GM19395 (cell line): ENCODE results near the gene RAB6D.
"Not testable (repeated sequence)": the region's sequence is repeated elsewhere in the genome, so short reads cannot be mapped to it uniquely, and the experiment has no call there.

Experiments used
- ATAC-seq: cut with Tn5 transposase; IDR thresholded peaks from one replicate; pipeline ENCODE4 v1.9.1; 2021; ENCODE audit warnings: mild to moderate bottlenecking, moderate library complexity; ENCODE audit not compliant: unreplicated experiment

RAB6D gene

DNA sequence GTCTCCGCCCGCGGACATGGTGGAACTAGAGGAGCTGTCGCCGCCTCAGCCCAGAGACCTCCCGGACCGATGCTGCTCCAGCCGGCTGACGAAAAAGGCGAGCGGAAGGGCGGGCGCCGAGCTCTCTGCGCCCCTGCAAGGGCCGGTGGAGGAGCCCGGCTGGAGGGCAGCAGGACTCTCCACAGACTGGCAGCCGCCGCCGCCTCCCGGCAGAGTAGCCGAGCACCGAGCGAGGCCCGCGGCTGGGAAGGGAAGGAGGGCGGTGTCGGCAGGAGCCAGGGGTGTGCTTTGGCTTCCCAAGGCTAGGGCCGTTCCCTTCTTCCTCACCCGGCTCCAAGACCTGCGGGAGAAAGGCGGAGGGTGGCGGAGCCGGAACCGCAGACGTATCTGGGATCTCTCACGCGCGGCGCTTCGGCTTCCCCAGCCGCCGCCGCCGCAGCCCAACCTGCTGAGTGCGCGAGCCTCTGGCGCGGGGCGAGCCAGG, at the start of gene RAB6D:
RAB6D (minus strand) TSS at position 466 of the 484 bp plus-strand sequence; CDS start at position 18, 448 bp downstream.
- ATAC-seq, result not testable (repeated sequence)

DNA sequence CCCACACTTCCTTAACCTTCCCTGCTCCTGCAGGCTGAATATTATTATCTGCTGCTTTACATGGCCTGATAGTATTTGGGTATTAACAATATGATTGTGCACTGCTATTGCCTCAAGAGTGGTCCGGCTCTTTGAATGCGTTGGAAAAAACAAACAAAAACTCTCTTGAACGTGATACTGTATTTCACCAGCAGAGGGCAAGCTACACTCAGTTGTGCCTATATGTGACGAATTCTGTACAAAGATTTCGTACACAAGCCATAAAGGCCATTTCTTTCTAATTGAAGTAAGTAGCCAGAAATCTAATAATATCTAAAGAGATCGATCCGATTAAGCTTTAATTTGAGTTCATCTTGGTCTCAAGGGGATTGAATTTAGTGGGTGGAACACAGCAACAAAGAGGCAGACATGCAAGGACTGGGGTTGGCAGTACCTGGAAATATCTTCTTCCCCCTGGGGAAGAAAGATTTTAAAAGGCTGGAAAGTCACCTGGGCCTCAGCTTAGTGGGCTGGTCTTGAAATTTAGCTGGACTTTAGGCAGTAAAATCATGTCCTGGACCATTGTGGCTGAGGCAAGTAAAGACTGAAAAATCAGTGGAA, 49.3 kb upstream of the RAB6D start:
- ATAC-seq, result no peak

DNA sequence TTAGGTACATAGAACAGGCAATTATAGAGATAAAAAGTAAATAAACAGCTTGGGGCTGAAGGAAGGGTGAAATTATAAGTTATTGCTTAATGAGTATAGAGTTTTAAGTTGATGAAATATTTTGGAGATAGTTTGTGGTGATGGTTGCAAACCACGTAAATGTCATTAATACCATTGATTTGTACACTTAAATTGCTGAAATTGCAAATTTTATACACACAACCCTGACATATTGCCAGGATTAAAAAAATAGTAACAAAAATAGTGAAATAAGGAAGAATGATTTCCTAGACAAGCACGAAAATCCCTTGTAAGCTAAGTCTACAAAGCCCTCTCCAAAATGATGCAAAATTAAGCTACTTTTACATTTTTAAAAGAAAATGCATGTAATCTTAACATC, 46.2 kb upstream of the RAB6D start:
- no peak for ATAC-seq

DNA sequence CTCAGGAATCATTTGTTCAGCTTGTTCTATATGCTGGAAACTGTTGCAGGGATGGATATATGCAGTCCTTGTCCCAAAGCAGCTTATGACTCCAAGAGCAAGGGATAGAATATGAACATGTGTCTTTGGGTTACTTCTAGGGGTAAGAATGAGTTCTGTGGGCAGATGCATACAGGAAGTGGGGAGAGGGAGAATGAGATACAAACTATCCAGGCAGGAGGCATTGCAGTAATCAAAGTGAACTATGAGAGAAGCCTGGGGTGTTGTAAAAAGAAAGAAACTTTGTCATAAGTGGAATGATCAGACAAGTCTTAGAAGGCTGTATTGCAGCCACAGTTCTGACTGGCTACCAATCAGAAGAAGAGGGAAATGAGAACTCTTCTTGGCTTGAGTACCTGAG, 44.8 kb upstream of the RAB6D start:
- ATAC-seq, result no peak

DNA sequence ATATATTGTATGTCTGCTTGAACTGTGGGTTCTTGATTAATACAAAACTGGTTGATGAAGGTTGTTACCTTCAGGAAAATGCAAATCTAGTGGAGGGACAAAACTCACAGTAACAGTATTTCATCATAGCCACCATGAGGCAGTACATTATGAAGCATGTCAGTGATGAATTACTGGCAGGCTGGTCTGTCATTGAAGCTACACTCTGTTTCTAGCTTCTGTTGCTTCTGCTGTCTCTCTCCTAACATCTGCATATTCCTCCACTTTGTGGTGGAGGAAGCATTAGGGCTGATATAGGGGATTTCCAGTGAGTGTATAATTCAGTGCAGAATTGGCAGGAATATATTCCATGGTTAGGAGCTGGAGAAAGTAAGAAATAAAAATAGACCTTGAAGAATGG, 44.2 kb upstream of the RAB6D start:
- ATAC-seq, result no peak

DNA sequence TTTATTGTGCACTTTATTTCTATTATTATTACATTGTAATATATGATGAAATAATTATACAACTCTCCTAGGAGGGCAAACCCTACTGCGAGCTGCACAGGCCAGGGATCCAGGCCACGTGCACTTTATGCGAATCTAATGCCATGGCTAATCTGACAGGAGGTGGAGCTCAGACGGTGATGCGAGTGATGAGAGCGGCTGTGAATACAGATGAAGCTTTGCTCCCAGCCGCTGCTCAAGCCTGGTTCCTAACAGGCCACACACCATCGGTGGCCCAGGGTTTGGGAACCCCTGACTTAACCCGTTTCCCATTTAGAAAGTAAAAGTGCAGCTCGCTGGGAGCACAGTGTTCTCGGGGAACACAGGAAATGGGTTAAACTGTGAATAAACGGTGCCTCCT, 40.8 kb upstream of the RAB6D start:
- ATAC-seq, result no peak

DNA sequence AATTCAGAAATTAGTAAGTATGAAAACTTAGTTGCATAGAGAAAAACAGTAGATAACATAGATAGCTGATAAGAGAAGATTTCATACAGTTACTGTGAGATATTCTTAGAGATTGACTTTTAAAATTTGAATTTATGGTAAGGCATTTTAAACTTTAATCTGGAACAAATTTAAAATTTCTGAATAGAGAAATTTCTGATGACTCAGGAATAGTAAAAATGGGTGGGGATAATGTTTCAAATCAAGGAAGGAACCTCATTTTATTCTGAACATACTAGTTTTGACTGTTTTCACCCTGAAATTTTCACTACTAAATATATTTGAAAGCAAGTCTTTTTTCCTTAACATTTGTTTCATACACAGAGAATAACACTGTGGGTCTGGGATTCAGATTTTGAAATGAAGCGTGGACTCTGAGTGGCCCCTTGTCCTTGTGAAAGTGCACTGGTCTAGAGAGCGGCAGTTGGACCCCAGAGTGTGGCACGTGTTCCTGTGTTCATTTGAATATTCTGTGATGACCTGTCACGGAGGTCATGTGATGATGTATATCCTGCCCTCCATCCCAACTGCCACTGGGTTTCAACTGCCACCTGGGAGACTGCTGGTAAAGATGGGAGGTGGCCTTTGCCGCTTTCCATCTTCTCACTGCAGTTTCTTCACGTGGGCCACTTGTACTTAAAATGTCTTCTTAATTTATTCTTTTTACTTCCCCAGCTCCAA, 38.5 kb upstream of the RAB6D start:
- no peak for ATAC-seq

DNA sequence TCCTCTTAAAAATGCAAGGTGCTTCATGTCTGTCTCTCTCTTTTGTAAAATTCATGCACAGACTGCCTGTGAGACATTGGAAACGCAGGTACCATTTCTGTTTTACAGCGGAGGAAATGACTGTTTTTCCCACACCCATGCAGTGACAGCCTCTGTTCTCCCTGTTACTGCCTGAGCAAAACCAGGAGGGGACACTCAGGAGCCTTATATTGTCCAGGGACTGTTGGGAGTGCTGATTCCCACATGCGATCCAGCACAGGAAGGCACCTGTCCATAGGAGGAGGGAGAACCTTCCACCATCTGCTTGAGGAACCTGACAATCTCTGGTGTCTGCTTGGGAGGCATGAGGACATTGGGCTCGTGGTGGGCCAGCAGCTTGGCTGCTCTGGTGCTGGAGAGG, 36.9 kb upstream of the RAB6D start:
- ATAC-seq, result no peak

DNA sequence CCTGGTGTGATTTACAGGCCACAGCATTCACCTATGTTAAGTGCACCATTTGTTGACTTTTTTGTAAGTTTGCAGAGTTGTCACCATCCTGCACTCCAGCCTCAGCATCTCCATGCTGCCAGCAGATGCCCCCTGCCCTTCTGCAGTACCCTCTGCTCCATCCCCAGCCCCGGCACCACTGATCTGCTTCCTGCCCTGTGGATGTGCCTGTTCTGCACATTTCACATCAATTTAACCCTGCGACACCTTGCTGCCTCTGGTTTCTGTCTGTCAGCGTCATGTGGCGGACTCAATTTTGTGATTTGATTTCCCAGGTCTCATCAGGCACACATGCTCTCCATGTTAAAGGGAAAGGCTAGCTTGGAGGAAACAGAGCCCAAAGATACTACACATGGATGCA, 36.5 kb upstream of the RAB6D start:
- not testable (repeated sequence) for ATAC-seq

DNA sequence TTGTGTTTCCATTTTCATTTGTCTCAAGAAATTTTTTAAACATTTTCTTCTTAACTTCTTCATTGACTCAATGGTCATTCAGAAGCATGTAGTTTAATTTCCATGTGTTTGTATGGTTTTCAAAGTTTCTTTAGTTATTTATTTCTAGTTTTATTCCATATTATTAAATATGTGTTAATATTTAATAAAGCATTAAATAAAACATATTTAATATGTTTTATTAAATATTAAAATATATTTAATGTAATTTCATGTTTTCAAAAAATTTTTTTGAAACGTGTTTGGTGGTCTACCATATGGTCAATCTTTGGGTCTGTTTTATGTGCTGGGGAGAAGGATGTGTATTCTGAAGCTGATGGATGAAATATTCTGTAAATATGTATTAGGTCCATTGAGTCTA, 32.2 kb upstream of the RAB6D start:
- ATAC-seq, result not testable (repeated sequence)

DNA sequence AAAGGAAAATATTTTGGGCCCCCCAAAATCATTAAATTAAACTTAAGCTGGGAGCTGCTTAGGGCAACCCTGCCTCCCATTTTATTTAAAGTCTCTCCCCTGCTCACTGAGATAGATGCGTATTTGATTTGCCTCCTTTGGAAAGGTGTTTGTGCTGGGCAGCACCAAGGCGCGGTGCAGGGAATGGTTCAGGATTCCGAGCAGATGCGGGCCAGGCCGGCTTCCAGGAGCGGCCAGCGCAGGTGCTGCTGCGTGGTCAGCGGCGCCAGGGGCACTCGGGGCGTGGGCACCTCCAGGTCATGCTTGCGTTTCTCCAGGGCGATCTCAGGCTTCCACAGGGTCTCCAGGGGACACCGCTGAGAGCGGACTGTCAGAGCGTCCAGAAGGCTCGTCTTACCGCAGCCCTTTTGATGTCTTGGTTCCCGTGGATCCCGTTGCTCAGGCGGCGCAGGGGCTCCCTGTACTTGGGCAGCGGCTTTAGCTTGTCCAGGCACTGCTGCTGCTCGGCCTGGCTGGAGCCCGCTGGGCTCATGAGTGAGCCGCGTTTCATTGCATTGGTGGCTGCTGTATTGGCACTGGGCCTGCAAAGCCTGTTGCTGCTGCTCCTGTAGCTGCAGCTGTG, 31.2 kb upstream of the RAB6D start:
- not testable (repeated sequence) for ATAC-seq

DNA sequence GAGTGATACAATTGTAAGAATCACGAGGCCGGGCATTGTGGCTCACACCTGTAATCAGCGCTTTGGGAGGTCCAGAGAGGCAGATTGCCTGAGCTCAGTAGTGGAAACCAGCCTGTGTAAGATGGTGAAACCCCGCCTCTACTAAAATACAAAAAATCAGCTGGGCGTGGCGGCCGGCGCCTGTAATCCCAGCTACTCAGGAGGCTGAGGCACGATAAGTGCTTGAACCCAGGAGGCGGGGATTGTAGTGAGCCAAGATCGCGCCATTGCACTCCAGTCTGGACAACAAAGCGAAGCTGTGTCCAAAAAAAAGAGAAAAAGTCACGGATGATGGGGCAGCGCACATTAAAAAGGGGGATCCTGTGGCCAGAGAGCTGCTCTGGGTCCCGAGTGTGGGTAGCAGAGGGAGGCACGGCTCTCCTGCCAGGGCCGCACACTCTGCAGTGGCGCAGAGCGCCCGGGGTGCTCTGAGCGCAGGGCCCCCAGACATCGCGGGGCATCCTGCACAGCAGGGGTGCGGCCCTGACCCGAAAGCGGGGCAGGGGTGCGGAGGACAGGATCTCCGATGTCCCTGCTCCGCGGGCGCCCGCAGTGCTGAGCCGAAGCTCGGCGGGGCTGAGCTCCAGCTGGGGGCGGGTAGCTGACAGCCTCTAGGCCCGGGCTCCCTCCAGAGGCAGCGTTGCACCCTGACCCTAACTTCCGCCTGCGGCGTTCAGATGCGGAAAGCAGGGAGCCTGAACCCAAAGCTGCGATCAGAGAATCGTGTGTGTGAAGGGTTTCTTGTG, 30.4 kb upstream of the RAB6D start:
- ATAC-seq, result no peak

DNA sequence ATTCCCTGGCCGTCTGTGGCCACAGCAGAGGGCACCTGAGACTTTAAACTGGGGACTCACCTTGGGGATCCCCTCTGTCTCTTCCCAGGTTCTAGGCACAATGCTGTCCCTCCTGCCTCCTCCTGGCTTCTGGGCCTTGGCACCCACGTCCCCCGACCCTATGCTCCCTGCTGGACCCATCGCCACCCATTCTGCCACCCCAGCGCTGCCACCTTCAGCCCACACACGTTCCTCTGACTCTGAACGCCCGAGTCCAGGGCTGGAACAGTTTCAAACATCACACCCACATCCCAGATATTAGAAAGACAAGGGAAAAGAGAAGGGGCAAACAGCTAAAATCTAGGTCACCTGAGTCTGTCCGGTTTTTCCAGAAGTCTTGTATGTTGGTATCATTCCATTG, 28.0 kb upstream of the RAB6D start:
- ATAC-seq, result not testable (repeated sequence)

DNA sequence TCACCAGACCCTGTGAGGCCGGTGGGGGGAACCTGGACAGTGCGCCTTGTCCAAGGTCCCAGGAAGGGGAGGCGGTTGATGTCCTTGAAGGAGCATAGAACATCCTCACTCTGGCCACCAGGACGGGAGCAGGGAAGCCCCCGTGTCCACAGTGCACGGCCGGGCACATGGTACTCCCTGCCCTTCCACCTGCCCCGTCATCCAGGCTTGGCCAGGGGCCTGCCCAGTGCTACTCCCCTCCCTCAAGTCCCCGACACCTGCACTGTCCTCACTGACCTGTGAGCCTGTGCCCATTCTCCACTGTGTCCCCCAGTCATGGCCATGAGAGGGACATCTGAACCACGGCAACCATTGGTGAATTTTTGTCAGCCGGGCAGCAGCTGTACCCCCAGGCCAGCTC, 27.5 kb upstream of the RAB6D start:
- ATAC-seq, result not testable (repeated sequence)

DNA sequence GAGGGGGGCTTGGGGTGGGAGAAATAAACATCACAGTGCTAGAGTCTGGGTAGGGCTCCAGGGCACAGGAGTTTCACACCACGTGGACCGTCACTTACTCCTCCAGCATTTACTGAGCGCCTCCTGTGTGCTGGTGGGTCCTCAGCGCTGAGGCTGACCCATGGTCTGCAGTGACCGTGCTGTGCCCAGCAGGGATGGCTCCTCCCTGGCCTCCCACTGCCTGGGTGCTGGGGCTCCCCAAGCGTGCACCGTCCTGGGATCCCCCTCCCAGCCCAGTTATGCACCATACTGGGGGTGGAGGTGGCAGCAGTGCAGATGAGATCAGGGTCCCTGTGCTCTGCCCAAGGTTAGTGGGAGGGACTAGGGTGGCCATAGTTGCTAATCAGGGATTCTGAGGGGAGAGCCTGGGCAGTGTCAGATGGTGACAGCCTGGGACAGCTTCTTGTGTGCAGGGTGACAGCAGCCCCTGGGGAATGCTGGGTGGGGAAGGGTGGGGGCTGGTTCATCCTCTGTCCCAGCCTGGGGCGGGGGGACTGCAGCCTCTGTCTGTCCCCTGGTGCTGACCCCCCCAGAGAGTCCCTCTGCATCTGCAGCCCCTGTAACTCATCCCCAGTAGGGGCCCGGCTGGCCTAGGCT, 26.6 kb upstream of the RAB6D start:
- not testable (repeated sequence) for ATAC-seq

DNA sequence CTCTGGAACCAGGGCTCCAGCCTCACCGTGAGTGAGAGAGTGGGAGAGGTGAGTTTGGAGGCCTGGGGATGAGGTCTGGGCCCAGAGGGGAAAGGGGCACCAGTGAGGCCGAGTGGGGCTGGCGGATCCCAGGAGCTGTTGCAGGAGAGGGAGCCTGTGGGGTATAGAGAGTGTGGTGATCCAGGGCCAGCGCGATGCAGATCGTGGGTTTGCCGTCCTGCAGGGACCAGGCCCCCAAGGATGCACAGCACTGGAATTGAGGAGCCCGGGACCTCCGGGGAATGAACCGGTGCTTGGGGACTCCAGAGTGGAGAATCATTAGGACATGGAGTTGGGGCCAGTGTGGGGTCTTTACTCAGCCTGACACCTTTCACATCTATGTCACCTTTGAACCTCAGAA, 25.7 kb upstream of the RAB6D start:
- no peak for ATAC-seq

DNA sequence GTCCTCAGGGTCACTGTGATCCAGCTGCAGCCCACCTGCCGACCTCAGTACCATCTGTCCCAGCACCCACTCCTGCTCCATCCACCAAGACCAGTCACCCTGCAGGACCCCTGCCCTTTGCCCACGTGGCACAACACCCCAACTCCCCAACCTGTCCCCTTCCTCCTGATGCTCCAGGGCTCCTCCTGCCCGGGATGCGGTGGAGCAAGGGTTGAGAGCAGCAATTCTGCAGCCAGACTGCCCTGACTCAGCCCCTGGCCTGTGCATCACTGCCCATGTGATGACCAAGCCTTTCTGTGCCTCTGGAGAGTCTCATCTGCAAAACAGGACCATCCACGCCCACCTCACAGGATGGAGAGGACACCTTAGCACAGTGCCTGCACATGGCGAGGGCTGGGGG, 24.9 kb upstream of the RAB6D start:
- not testable (repeated sequence) for ATAC-seq

DNA sequence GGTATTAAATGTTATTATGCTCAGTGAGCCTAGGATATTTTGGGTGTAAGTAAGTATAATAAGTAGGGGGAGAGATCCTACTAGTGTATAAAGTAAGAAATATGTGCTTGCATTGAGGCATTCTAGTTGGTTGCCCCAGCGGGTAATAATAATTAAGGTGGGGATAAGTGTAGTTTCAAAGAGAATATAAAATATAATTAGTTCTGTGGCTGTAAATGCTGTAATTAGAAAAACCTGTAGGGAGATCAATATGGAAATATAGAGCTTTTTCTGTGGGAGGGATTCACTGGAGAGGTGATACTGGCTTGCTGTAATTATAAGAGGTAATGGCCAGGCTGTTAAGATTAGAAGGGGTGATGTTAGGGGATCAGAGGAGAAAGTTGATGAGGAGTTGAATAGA, 9.1 kb upstream of the RAB6D start:
- not testable (repeated sequence) for ATAC-seq

DNA sequence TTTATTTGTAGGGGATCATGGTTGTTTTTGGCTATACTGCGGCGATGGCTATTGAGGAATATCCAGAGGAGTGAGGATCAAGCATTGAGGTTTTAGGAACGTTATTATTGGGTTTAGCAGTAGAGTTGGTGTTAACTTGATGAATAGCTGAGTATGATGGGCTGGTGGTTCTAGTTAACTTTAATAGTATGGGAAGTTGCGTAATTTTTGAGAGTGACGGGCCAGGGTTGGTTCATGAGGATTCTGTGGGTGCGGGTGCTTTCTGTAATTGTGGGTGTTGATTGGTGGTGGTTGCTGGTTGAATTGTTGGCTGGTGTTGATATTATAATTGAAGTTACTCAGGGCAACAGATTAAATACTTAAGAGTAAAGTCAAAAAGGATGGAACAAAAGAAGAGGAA, 6.0 kb upstream of the RAB6D start:
- no peak for ATAC-seq

DNA sequence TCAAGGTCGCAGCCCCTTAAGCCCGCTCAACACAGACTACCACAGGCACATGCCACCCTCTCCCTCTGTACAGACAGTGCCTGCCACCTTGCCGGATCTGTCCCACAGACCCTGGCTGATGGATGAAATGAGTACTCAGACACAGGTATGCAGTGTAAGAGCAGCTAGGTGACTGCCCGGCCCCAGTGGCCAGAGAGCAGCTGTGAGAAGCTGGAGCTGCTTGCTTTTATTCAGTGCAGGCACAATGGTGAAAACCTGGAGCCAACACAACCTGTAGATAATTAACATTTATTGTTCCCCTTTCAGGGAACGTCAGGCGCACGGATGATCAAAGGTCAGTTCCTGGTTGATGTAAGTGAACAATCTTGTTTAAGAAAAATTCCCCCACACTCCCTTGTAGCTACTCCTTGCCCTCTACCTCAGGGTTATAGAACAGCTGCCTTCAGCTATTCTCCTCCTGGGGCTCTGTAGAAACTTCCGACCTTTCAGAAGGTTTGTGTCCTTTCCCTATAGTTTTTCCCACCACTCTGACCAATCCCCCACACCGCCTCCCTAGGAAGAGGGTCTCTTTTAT, 4.6 kb upstream of the RAB6D start:
- ATAC-seq, result not testable (repeated sequence)
